ENCODE measurements around the gene MIOX. TPM values are rescaled to one million over a fixed set of nuclear protein-coding genes. Genes with fewer than 3 reads are reported as not detected.

The MIOX gene
- total and polyA plus RNA-seq, 2 of the 13 experiments (the other 11 are each of a cell fraction or from before 2014, with no cell fraction given), result 1.5 to 2.9 TPM

DNA sequence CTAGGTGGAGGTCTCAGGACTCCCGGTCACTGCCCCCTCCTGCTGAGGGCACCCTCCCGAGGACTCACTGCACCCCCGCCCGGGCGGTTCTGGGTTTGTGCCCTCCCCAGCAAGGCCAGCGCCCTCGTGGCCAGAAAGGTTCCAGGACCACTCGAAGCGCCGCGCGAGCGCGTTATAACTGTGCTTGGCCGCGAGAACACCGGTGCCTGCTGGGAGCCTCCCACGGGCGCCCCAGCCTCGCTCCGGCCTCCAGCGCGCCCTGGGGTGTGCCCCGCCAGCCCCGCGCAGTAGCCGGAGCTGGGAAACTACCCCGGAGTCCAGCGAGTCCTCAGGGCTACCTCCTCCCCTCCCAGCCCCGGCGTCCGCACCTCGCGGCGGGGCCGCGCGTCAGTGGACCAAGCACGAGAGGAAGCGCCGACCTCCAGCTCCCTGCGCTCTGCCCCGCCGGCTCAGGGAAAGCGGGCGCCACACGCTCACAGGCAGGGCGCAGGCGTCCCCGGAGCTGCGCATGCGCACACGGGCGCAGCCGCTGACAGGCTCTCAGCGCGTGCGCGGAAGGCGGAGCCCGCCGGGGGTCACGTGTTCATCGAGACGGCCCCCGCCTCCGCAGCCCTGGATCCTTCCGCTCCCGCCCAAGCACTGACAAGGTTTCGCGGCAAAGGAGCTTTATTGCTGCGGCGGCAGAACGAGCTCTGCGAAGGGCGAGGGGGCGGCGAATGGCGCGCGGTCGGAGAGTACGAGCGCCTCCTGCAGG, 38.6 kb downstream of the MIOX start, which contains the start of gene SCO2 (continued):
- no peak for TF ChIP-seq RORA (CRISPR knock-in tag; IDR thresholded peaks at IDR 0.05)
- peak; percentile 27; the same call in 1 of the 2 replicates for TF ChIP-seq TP53 (CRISPR knock-in tag; conservative IDR thresholded peaks at IDR 0.05)
- no peak for TF ChIP-seq FOSL1 (CRISPR knock-in tag; IDR thresholded peaks at IDR 0.05; ENCODE audit: borderline replicate concordance)
- TF ChIP-seq, protein P1, sequence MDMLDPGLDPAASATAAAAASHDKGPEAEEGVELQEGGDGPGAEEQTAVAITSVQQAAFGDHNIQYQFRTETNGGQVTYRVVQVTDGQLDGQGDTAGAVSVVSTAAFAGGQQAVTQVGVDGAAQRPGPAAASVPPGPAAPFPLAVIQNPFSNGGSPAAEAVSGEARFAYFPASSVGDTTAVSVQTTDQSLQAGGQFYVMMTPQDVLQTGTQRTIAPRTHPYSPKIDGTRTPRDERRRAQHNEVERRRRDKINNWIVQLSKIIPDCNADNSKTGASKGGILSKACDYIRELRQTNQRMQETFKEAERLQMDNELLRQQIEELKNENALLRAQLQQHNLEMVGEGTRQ (IDR thresholded peaks at IDR 0.05; ENCODE audit: low read depth, low read length), result peak; percentile 94
- TF ChIP-seq, protein P1 (CRISPR knock-in tag; IDR thresholded peaks at IDR 0.05; ENCODE audit: borderline replicate concordance), result peak; percentile 94; the same call in 1 of the 2 replicates
- TF ChIP-seq NR1H2 (CRISPR knock-in tag; IDR thresholded peaks at IDR 0.05; ENCODE audit: borderline replicate concordance, low read depth), result no peak
- peak; percentile 92 for TF ChIP-seq ZNF788 (CRISPR knock-in tag; IDR thresholded peaks at IDR 0.05; ENCODE audit: borderline replicate concordance)
- TF ChIP-seq ZBTB8A (CRISPR knock-in tag; IDR thresholded peaks at IDR 0.05; ENCODE audit: borderline replicate concordance, low read depth), result no peak
- peak; percentile 45; the same call in 1 of the 2 replicates for TF ChIP-seq BRD4 (CRISPR knock-in tag; IDR thresholded peaks at IDR 0.05)
- TF ChIP-seq KDM2A (CRISPR knock-in tag; IDR thresholded peaks at IDR 0.05; ENCODE audit: borderline replicate concordance, low read depth), result peak; percentile 96
- TF ChIP-seq NONO (IDR thresholded peaks at IDR 0.05), result no peak
- peak; percentile 72 for TF ChIP-seq NONO (CRISPR knock-in tag; conservative IDR thresholded peaks at IDR 0.05)
- TF ChIP-seq ZNF205 (CRISPR knock-in tag; IDR thresholded peaks at IDR 0.05), result peak; percentile 87; the same call in 1 of the 2 replicates
- no peak for TF ChIP-seq KDM6A (CRISPR knock-in tag; IDR thresholded peaks at IDR 0.05; ENCODE audit: low read depth)
- peak; percentile 60; the same call in 1 of the 2 replicates for TF ChIP-seq MED13 (CRISPR knock-in tag; IDR thresholded peaks at IDR 0.05)
- TF ChIP-seq SOX6 (IDR thresholded peaks at IDR 0.05), result no peak
- TF ChIP-seq SOX6 (CRISPR knock-in tag; IDR thresholded peaks at IDR 0.05), result 0 out of 2 replicates have a peak, but pooled peaks have one; percentile 28
- TF ChIP-seq ZMYM2 (CRISPR knock-in tag; IDR thresholded peaks at IDR 0.05), result no peak
- no peak for TF ChIP-seq ASH2L (IDR thresholded peaks at IDR 0.05; ENCODE audit: insufficient read length, low read depth, low read length)
- no peak for TF ChIP-seq ZFP90 (CRISPR knock-in tag; IDR thresholded peaks at IDR 0.05; ENCODE audit: borderline replicate concordance)
- TF ChIP-seq HDAC2 (CRISPR knock-in tag; IDR thresholded peaks at IDR 0.05), result peak; percentile 20; the same call in 1 of the 2 replicates
- TF ChIP-seq, protein P2, sequence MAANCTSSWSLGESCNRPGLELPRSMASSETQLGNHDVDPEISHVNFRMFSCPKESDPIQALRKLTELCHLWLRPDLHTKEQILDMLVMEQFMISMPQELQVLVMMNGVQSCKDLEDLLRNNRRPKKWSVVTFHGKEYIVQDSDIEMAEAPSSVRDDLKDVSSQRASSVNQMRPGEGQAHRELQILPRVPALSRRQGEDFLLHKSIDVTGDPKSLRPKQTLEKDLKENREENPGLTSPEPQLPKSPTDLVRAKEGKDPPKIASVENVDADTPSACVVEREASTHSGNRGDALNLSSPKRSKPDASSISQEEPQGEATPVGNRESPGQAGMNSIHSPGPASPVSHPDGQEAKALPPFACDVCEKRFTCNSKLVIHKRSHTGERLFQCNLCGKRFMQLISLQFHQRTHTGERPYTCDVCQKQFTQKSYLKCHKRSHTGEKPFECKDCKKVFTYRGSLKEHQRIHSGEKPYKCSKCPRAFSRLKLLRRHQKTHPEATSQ (CRISPR knock-in tag; IDR thresholded peaks at IDR 0.05; ENCODE audit: borderline replicate concordance), result peak; percentile 69
- TF ChIP-seq NFE2L2 (IDR thresholded peaks at IDR 0.05; ENCODE audit: low read length), result no peak
- TF ChIP-seq, protein P3, sequence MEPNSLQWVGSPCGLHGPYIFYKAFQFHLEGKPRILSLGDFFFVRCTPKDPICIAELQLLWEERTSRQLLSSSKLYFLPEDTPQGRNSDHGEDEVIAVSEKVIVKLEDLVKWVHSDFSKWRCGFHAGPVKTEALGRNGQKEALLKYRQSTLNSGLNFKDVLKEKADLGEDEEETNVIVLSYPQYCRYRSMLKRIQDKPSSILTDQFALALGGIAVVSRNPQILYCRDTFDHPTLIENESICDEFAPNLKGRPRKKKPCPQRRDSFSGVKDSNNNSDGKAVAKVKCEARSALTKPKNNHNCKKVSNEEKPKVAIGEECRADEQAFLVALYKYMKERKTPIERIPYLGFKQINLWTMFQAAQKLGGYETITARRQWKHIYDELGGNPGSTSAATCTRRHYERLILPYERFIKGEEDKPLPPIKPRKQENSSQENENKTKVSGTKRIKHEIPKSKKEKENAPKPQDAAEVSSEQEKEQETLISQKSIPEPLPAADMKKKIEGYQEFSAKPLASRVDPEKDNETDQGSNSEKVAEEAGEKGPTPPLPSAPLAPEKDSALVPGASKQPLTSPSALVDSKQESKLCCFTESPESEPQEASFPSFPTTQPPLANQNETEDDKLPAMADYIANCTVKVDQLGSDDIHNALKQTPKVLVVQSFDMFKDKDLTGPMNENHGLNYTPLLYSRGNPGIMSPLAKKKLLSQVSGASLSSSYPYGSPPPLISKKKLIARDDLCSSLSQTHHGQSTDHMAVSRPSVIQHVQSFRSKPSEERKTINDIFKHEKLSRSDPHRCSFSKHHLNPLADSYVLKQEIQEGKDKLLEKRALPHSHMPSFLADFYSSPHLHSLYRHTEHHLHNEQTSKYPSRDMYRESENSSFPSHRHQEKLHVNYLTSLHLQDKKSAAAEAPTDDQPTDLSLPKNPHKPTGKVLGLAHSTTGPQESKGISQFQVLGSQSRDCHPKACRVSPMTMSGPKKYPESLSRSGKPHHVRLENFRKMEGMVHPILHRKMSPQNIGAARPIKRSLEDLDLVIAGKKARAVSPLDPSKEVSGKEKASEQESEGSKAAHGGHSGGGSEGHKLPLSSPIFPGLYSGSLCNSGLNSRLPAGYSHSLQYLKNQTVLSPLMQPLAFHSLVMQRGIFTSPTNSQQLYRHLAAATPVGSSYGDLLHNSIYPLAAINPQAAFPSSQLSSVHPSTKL (CRISPR knock-in tag; IDR thresholded peaks at IDR 0.05), result no peak; the same call in 1 of the 2 replicates
